Daoy (cell line): Measurements from ENCODE around the gene INSYN2A. TPM values are rescaled to one million over a fixed set of nuclear protein-coding genes. Genes with fewer than 3 reads are reported as not detected.

Source experiments
- DNase-seq: peaks from one replicate; pipeline ENCODE4 v3.0.0-alpha.2; 2015; ENCODE audit warnings: low read depth
- total RNA-seq: library from RNA; depleted of rRNA; stranded (reverse); fragments of >200 nt; shearing (Covaris generic); gene quantifications from 2 replicates; pipeline ENCODE4 v1.2.3, GENCODE V29; 2014; rRNA removed

INSYN2A gene, protein sequence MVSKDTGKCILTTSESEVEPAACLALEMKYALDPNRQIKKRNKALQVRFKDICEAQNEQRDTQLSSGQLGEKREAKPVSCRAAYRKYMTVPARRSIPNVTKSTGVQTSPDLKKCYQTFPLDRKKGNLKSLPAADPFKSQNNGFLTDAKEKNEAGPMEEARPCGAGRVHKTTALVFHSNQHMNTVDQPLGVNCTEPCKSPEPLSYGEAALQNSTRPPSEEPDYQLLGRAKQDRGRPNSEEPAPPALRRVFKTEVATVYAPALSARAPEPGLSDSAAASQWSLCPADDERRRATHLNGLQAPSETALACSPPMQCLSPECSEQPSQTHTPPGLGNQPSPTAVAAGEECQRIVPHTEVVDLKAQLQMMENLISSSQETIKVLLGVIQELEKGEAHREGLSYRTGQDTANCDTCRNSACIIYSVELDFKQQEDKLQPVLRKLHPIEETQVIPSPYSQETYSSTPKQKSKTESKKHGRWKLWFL
- total RNA-seq = 0.24 TPM in 1 of 2 replicates, not detected in the other

DNA sequence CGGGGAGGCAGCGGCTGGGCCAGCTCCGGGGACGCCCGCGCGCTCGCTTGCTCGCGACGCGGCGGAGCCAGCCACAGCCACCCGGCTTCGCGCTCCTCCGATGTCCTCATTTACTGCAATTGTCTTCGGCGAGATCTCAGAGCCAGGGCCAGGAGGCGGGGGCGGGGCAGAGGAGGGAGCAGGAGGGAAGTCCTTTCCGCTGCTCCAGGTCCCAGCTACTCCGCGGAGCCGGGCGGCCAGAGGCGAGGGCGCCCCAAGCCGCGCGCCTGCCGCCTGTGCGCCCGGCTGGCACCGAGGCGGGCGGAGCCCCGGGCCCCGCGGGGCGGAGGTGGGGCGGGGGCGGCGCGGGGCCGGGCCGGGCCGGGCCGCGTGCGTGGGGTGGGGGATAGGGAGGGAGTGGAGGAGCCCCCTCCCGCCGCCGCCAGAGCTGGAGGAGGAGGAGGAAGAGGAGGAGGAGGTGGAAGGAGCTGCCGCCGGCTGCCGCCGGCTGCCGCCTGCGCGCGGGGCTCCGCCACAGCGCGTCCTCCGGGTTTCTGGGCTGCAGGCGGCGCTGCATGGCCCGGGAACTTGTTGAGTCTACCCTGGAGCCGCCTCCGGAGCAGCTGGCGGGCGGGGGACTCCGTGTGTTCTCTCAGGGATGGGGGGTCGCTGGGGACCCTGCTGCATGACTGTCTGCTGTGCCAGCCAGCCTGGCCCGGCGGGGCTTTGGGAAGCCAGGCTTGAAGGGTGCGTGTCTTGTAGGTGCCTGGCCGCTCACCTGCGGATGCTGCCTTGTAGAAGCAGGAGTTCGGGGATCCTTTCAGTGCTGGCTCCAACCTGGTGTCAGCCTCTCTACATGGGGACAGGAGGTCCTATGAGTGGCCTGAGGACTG lies at the start of gene INSYN2A:
INSYN2A (minus strand) TSS at position 310 of the 872 bp plus-strand sequence. CDS start 20,196 bp downstream, outside the sequence.
- DNase-seq = peak; percentile 50

DNA sequence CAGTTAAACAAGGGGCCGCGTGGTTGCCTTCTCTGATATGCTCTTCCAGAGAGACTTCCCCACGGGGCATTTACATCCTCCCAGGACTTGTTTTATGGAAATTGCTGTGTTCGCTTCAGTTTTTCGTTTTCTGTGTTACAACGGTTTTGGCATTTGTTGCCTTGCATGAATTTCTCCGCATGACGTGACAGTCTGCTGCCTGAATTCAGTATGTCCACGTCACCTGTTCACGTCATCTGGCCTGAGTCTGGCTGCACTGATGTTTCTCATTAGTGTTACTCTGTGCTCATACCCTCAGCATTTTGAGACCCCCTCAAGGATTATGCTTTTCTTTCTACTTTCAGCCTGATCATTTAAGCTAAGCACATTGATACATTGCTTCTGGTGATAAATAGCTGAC lies 49.1 kb upstream of the INSYN2A start:
- DNase-seq = no peak

DNA sequence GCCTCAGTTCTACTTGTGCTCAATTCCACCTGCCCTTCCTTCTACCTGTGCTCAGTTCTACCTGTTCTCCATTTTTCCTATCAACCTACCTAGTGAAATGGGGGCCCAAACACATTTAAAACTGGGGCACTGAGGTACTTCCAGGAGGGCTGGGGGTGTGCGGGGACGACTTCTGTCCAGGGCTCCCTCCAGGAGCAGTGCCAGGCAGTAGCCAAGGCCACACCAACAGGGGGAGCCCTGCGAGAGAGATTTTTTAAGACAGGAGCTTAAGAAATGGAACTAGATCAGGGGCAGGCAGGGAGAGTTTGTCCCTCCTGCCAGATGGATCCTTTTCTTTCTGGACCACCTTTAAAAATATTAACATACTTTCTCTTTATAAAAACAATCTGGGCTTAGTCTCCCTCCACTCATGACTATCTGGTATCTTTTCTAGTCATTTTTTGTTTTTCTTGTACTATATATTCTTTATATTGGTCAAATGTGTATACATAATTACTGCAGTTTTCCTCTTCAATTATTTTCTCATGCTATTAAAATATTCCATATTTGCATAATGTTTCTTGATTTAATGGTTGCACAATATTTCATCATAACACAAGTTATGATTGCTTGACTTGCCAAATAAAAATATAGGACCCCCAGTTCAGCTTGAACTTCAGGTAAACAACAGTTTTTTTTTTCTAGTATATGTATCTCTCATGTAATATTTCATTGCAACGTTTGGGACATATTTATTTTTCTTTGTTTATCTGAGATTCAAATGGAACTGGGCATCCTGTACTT lies 47.3 kb upstream of the INSYN2A start:
- peak; percentile 14 for DNase-seq

DNA sequence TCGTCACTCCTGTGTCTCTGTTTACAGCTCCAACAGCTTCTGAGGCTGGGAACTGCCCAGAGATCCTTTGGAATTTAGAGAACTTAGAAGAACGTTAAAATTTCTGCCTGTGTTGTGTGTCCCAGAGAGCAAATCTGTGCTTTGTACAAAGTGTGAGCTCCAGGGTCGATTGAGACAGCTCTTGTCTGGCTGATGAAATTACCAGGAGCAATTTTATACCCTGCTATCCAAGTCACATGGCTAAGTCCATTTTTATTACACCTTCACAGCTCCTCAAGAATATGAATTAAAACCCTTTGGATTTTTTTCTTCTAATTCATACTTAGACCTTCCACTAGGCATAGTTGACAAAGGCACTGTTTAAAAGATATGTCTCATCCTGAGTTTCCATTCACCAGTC lies 46.5 kb upstream of the INSYN2A start:
- DNase-seq = no peak

DNA sequence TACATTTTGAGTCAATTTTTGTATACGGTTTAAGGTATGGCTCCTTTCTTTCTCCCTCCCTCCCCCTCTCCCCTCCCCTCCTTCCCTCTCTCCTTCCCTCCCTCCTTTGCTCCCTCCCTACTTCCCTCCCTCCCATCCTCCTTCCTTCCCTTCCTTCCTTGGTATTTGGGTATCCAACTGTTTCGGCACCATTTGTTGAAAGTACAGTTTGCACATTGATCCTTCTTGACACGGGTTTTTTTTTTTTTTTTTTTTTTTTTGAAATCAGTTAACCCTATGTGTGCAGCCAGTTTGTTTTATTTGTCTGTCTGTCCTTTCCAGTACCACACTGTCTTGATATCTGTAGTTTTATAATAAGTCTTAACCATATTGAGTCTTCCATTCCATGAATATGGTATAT lies 39.9 kb upstream of the INSYN2A start:
- no peak for DNase-seq

DNA sequence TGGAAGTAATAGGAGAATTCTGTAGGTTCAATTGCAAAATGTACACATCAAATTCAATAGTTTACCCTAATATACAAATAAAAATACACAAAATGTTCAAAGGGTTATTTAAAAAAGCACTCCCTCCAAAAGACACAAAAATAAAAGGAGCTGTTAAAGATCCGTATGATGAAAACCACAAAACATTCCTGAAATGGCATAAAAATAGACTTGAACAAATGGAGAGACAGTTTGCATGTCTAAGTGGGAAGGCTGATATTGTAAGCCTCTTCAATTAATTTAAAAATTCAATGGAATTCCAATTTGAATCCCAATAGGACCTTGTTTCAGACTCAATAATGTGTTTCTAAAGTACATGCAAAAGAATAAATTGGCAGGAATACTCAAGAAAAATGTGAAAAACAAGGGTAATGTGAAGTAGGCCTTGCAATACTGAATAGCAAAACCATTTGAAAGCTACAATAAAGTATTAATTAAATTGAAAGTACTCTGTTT lies 38.0 kb upstream of the INSYN2A start:
- DNase-seq = no peak

DNA sequence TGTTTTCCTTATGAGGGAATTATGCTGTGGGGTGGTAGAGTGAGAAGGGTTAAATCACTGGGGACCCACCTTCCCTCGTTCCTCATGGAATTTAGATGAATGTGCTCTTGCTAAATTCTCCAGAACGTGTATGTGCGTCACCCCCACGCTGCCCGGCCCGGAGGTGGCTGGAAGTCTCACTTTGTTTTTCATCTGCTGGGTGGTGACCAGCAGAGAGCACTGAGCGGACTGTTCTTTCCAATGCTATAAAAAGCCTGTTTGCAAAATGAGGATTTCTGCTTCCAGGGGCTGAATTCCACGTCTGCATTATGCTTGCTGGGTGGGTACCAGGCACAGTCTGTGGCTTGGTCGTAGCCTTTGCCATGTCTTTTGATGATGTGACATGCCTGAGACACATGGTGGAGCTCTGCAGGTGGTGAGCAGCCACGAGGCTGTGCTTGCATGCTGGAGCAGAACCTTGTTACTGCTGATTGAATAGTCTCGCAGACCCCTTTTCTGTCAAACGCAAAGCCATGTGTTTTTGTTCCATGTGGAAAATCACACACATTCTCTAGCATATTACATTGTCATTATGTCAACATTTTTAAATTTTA lies 31.9 kb upstream of the INSYN2A start:
- no peak for DNase-seq

DNA sequence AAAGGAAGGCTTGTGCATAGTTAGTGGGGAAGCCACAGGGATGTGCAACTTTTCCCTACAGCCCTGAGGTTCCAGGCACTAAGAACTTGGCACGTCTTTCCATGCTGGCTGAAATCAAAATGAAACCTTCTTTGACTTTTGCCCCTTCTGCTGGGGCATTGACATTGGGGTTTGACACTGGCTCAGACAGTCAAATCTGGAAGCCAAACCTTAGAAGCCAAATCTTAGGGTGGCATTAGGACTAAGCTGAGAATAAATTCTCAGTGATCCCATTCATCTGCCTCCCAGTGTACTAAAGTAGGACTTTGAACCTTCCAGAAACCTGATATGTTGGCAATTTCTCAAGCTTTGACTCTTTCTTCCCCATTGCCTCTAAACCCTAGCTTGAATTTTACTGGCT lies 31.3 kb upstream of the INSYN2A start:
- no peak for DNase-seq

DNA sequence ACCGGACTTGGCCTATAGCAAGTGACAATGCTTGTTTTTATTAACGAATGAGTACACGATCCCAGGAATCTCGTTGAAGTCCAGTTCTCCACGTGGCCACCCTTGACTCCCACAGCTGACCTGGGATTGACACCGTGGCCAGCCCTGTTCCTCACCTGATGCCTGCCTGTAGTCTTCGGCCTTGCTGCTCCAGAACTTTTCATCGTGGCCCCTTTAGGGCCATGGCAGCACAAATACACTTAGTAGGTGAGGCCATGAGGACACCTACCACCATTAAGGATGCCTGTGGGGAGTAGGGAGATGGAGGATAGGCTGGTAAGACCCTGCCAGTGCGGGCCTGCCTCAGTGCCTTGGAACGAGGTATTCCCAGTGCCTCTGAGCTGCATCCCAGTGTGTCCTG lies 30.6 kb upstream of the INSYN2A start:
- DNase-seq = no peak

DNA sequence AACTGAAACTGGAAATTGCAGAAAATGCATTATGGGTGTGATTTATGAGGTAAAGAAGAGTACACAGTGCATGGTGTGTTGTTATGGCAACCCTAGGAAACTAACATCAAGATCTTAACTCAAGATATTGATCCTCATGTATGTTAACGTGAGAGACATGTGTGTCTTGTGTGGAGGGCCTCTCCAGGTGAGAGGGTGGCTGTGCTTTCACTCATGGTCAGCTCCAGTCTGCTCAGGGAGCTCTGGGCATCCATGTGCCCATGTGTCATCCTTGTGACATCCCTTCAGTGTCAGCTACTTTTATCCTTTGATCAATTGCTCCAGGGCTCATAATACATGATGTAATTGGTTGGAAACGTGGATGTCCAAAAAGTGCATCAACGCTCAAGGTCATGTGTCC lies 24.9 kb upstream of the INSYN2A start:
- DNase-seq = no peak

DNA sequence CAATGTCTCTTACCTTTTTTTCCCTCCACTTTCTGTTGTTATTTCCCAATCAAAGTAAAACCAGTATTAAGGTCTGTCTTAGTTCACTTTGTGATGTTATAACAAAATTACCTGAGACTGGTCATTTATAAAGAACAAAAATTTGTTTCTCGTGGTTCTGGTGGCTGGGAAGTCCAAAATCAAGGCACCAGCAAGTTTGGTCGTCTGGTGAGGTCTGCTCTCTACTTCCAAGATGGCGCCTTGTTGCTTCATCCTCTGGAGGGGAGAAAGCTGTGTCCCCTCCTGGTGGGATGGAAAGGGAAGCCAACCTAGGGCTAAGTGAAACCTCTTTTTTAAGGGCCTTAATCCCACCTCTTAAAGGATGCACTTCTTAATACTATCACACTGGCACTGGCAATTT lies 22.3 kb upstream of the INSYN2A start:
- DNase-seq = no peak

DNA sequence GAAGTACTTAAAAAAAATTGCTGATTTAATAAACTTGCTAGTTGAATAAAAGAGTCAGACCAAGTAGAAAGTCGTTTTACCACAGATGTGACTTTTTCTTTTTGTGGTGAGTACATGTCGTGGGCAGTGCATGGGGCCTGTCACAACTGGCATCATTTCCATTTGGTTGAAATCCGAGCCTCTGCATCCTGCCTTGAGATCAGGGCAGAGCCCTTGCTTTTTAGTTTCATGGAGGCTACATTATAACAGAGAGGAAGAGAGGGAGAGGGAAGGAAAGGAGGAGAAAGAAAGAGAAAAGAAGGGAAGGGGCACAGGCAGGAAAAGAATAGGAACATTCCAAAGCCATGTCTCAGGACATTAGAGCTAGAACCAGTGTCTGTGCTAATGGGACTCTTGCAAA lies 20.4 kb upstream of the INSYN2A start:
- DNase-seq = peak; percentile 15

DNA sequence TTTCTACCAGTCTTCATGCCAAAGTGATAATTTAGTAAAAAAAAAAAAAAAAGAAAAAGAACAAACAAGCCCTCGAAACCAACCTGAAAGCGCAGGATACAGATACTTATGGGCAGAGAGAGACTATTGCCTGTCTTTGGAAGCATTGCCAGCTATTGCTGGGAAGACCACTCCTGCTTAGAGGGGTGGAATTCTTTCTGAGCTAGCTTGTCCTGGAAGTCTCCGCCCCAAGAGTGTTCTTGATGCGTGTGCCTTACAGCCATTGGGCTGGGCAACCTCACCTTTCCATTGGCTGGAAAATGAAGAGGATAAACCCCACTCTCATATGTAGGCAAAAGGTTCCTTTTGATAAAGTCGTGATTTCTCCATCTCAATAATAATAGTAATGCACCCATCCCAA lies 19.9 kb upstream of the INSYN2A start:
- no peak for DNase-seq

DNA sequence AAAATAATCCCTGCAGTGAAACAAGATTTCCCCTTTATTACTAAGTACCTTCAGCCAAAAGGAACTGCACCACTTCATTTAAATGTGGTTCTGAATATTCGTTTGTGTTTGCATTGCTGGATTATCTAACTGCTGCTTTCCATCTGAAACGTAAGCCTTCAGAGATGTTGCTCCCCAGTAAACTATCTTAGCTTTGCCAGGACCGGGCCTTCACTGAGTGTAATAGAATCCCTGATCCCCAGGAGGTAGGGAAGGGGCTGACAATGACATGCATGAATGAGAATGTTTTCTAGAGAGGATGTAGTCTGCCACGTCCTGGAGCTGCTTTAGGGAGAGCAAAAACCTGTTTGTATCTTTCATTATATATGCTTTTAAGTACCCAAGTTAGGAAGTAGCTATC lies 19.5 kb upstream of the INSYN2A start:
- DNase-seq = no peak

DNA sequence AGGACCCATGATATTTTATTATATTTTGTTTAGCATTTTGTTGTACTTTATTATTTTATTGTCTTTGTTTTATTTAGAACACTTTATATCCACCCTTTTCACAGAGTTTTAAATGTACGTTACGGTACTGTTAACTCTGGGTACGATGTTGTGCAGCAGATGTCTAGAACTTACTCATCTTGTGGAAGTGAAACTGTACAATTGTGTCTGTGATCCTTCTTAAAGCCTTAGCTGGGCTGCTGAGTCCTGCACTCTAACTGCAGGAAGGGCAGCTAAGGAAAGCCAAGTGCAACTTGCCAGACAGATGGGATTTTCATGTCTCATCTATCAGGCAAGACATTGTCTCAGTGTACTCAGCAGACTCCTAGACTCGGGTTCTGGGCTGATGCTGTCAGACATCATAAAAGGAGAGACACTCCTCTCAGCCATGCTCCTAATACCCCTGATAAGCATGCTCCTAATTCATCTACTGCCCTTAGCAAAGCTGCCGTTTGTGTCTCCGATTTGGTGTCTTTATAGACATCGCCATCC lies 14.6 kb upstream of the INSYN2A start:
- no peak for DNase-seq

DNA sequence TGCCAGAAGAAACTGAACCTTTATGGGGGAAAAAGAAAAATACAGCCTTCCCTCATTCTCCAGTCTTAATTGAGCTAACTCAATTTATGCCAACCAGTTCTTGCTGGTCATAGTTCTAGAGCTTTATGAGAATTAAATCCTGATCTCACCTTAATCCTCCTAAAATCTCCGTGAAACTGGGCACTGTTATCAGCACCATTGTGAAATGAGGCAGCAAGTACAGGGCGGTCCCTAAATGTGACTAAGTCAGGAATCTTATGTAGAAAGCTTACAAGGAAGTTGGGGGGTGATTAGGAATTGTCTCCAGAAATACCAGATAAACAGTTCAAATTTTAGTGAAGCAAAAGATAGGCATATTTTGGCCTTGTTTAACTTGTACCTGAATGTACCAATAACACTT lies 10.7 kb upstream of the INSYN2A start:
- DNase-seq = no peak

DNA sequence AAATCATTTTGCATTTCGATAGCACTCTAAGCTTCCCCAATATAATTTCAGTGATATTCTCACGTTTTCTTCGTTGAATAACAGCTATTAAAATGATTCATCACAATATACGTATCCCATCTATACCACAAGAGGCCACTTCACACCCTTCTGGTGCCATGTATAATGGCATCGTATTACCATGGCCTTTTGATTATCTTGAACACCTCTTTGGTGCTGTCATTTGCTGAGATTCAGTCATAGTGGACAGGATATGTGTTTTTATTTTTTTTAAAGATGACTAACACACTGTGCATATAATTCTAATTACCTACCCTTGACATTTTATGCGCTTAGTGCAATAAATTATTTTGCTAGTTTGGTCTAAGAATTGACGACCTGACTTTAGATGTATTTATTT lies 6.7 kb upstream of the INSYN2A start:
- DNase-seq = no peak

DNA sequence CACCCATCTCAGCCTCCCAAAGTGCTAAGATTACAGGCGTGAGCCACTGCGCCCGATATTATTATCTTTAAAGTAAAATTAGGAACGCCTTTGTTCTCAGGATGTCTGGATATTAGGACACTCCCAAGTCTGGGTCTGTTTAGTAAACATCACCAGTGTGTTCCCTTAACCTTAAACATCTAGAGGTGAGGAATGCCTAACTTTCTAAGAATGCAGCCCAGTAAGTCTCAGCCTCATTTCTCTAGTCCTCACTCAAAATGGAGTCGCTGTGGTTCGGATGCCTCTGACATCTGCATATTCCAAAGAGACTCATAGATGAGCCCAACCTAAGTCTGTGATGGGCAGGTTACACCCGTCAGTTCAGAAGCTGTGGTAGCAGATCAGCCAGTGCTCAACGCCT lies 4.3 kb upstream of the INSYN2A start:
- no peak for DNase-seq

DNA sequence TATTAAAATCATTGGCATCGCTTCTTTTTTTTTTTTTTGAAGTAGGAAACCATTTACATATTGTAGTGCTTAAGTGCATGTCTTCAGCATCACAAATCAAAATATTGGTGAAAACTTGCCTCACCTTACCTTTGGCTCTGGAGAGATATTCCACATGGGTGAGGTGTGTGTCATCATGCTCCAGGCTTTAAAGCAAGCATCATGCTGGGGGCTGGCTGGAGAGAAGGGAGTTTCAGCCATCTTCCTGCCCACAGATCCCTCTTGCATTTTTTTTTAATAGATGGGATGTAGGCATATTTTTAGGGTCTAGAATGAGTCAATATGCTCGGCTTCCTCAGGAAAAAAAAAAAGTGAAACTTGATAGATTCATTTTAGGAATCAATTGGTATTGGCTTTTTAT lies 2.3 kb upstream of the INSYN2A start:
- no peak for DNase-seq

DNA sequence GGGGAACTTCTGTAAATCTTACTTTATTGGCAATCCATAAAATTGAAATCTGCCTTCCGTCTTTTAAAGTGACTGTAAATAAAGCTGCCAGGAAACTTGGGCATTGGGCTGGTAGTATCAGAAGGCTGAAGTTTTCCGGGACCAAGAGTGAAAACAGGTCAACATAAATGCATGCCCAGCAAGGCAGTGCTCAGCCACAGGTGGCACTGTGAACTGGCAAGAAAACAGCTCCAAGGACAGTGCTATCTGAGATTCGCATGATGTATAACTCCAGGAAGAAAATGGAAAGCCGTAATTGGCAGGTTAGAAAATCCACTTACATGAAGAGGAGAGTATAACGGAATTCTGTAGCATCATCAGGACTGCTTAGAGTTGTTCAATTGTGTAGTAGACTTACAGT lies 1.9 kb upstream of the INSYN2A start:
- no peak for DNase-seq

DNA sequence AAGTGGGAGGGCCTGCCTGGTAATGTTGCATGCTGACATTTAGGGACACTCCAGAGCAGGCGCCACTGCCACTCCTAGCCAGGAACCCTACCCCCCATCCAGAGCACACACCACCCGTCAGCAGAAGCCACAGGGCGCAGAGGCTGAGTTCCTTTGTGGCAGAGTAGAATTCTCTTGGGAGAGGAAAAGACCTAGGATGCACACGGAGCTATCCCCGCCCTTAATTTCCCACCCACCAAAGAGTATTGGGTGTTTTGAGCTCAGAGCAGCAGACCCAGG lies 702 bp upstream of the INSYN2A start:
- DNase-seq = no peak
